ENCODE results near the gene TEAD1.

- TF ChIP-seq CTCF (conservative IDR thresholded peaks at IDR 0.05; ENCODE audit: low read length): no peak
- TF ChIP-seq EZH2phosphoT487 (IDR thresholded peaks at IDR 0.05; ENCODE audit: borderline replicate concordance, low read depth, low read length): no peak
Observed at GRCh38 chr11:12845163-12845562, 170.9 kb downstream of the TEAD1 start.
